CD4-positive, alpha-beta T cell treated with Interleukin-2 at 100 ng/mL for 4 hours (primary cell): Measurements from ENCODE around the gene GRB2.
"Not testable (repeated sequence)": the region's sequence is repeated elsewhere in the genome, so short reads cannot be mapped to it uniquely, and the experiment has no call there.

Experiments used
- DNase-seq: peaks from one replicate; pipeline ENCODE4 v3.0.0-alpha.2; 2020; ENCODE audit warnings: low spot score

The GRB2 gene

DNA sequence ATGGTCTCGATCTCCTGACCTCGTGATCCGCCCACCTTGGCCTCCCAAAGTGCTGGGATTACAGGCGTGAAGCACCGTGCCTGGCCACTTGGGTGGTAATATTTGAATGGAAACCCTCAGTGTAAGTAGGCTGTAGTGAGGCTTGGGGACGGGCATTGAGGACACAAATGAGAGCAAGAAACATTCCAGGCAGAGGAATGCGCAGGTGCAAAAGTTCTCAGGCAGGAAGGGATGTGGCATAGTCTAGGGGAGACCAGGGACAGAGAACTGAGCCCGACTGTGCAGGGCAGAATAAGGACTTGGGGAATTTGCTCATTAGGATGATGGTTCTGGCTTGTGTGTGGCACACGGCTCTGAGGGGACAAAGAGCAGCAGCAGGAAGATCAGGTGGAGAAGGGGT is 54.8 kb downstream of the GRB2 start:
- DNase-seq, result no peak

DNA sequence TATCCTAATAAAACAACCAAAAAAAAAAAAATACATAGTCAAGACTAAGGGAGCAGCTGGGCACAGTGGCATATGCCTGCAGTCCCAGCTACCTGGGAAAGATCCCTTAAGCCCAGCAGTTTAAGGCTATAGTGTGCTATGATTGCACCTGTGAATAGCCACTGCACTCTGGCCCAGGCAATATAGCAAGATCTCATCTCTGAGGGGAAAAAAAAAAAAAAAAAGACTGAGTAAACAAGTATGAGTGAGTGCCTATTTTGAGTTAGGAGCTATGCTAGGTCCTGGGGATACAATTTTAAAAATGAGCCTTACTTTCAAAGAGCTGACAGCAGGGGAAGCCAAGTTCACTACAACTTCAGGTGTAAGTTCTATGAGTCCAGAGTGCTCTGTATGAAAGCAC is 55.4 kb downstream of the GRB2 start:
- DNase-seq, result no peak

DNA sequence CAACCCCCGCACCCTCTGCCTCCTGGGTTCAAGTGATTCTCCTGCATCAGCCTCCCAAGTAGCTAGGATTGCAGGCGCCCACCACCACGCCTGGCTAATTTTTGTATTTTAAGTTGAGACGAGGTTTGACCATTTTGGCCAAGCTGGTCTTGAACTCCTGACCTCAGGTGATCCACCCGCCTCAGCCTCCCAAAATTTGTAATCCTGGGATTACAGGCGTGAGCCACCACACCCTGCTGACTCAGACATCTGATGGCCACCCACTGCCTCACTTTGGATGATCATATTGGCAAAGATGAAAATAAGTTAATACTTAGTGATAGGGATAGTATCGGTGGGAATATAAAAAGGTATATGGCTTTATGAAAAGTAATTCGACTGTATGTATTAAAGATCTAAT is 55.9 kb downstream of the GRB2 start:
- no peak for DNase-seq

DNA sequence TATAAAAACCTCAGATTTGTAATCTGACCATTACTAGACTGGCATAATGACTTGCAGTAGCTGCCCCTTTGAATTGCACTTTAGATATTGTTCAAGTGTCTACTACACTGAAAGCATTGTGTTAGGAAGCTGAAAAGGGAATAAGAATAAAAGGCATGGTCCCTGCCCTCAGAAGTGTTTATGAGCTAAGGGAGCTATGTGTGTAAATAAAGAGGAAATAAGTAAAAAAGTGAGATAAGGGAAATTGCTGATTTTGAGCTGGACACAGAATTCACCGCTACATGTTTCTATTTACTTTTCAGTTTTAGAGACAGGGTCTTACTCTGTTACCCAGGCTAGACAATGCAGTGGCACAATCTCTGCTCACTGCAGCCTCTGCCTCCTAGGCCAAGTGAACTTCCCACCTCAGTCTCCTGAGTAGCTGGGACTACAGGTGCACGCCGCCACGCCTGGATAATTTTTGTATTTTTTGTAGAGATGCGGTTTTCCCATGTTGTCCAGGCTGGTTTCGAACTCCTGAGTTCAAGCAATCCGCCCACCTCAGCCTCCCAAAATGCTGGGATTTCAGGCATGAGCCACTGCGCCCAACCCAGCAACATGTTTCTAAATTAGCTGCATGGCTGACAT is 57.0 kb downstream of the GRB2 start:
- DNase-seq, result no peak

DNA sequence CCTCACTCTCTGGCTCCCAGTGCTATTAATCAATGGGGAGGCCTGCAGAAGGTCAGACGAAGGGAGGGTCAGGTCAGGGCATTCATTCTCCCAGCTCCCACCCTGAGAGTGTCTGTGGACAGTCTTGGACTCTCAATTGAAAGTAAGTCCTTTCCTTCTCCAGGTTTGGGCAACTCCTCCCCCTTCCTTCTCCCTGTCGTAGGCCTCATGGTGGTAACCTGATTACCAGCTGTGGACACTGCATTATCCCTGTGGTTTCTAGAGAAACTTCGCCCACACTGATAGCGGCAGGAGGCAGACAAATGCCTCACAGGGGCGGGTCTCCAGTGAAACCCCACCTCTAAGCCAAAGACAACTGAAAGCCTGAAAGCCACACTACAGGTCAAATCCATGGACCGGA is 58.6 kb downstream of the GRB2 start:
- no peak for DNase-seq

DNA sequence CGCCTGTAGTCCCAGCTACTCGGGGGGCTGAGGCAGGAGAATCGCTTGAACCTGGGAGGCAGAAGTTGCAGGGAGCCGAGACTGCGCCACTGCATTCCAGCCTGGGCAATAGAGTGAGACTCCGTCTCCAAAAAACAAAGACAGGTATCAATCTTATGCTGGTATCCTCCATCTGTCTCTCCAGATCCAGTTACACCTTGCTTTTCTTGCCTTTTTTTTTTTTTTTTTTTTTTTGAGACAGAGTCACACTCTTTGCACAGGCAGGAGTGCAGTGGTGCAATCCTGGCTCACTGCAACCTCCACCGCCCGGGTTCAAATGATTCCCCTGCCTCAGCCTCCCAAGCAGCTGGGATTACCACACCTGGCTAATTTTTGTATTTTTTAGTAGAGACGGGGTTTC is 59.1 kb downstream of the GRB2 start:
- DNase-seq, result not testable (repeated sequence)

DNA sequence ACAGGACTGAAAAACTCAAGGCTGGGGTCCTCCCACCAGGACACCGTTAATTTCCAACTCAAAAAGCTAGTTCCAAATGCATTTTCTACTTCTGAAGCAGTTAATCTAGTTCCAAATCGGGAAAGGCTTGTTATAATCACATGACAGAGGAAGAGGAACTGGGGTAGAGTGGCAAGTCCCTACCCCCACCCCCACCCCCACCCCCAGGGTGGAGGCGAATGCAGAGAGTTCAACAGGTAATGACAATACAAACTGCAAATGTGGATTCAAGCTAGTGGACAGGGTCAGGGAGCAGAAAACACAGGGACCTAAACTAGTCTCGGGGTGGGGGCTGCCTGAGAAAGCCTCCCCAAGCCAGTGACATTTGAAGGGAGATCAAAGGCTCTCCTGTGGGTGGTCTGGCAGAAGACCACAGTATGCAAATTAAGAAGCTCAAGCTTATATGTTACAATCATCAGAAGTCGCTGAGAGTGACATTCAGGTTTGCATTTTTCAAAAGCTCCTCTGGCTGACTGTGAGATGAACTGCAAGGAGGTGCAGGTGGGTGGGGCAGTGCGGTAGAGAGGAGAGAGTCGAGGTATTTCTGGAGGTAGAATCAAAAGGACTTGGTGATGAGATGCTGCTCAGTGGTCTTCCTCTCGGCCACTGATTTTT is 59.8 kb downstream of the GRB2 start:
- DNase-seq, result peak; percentile 28

DNA sequence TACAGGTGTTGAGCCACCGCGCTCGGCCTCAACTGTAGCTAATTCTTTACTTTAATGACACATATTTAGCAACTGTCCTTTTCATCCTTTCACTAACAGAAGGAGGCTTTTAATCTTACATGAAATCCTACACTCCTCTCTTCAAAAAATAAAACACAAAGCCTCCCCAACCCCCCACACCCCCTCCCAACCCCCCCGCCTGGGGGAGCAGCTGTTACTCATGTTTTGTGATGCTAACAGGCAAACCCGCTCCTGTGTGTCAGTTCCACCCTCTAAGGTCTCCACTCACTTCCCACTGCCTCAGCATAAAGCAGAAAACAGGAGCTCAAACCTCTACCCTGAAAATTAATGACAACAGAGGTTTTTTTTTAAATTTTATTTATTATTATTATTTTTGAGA is 60.8 kb downstream of the GRB2 start:
- peak; percentile 37 for DNase-seq

DNA sequence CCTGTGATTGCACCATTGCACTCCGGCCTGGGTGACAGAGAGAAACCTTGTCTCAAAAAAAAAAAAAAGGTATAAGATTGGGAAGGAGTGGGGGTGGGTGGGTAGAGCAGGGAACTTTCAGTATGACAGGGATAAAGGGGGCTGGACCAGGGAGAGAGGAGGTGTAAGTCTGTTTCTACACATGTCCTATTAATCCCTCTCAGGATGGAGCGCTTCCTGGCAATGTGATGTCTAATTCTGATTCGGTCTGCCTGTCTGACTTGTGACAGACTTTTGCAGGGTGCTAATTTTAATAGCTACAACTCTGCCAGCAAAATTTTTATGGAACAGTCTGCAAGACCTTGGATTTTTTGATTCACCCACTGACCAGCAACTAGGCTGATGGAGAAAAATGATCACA is 62.5 kb downstream of the GRB2 start:
- DNase-seq, result no peak

DNA sequence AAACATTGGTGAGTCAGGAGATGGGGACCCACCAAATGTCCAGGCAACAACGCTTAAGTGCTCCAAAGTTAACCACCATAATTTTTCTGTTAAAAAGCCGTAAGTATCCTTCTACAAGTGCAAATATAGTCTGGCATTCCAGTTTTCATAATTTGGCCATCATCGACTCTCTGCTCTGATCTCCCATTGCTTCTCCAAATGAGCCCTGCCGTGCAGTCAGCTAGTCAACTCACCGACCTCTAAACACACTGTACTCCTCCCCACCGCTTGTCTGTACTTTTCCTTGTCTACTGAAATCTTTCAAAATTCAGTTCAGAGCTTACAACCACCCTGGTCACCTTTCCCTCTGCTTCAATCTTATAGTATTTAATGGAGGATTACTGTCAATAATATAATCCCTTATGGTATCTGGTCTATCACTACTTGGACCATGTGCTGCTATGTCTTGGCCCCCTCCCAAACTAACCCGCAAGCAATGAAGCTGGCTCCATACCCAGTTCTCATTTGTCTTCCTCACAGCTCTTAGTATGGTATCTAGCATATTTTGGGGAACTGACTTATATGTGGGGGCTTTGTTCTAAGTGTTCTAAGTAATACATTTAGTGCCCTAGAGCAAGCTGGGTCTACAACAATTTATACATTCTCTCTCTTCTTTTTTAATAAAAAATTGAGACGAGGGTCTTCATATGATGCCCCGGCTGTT is 63.5 kb downstream of the GRB2 start:
- no peak for DNase-seq

DNA sequence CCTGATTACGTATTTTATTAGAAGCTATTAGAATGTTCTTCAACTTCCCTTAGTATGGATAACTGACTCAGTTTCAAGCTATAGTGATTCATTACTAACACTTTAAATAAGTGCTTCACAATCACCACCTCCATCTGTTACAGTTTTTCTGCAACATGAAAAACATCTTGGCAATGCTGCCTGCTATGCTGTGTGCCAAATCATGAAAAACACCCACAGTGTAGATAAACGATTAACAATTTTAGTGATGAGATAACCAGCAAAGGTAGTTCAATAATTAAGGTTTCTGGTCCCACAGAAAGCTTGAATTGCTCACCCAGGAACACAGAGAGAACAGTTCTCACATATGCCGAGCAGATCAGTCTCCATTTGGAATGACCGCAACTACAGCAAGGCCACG is 64.8 kb downstream of the GRB2 start:
- no peak for DNase-seq

DNA sequence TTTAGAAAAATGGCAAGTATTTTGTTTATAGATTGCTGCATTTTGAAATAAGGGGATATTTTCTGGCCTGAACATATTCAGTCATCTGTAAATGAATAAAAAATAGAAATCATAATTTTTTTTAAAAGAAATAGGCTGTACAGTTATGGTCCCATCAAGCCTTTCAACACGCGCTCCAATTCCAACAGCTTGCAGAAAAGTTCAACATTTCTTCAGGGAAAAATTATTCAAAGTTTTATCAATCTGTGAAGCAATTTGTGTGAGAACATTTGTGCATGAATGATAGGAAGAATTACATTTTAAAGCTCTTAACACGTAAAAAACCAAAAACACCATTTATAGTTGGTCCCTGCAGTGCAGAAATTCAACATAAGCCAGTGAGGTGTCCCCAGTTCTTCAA is 65.5 kb downstream of the GRB2 start:
- no peak for DNase-seq

DNA sequence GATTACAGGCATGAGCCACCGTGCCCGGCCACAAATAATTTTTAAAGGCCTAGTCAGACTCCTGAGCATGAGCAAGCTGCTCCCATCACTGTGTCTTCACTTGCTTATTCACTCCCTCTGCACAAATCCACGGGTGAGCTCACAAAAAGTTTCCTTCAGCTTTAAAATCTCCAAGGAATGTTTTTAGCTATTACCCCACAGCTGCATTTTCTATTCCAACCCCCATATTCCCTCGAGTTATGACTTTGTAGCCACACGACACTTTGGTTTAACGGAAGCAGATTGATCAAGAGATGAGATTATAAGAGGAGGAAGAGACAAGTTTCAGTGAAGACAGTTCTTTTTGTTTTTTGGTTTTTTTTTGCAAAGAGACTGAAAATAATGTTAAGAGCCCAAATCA is 67.1 kb downstream of the GRB2 start:
- peak; percentile 17 for DNase-seq

DNA sequence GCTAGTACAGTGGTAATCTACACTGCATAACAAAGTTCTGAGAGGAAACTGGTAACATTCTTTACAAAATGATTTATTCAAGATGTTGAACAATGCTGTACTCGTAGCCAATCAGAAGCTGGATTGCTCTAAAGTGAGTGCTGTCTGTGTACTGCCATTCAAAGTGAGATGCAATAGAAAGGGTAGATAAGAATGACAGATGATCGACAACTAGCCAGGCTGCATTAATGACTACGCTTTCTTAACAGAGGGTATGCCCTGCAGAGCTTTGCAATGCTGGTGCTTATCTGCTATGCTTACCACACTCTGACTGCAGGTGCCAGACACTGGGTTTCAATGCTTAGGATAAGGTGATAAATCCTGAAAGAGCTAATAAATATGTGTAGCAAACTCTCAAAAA is 70.2 kb downstream of the GRB2 start:
- no peak for DNase-seq

DNA sequence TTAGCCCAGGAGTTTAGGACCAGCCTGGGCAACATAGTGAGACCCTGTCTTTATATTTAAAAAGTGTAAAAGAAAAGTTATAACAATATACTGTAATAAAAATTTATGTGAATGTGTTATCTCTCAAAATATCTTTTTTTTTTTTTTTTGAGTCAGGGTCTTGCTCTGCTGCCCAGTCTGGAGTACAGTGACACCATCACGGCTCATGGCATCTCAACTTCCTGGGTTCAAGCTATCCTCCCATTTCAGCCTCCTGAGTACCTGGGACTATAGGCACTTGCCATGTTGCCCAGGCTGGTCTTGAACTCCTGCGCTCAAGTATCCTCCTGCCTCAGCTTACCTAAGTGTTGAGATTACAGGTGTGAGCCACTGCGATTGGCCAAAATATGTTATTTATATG is 70.8 kb downstream of the GRB2 start:
- DNase-seq, result no peak

DNA sequence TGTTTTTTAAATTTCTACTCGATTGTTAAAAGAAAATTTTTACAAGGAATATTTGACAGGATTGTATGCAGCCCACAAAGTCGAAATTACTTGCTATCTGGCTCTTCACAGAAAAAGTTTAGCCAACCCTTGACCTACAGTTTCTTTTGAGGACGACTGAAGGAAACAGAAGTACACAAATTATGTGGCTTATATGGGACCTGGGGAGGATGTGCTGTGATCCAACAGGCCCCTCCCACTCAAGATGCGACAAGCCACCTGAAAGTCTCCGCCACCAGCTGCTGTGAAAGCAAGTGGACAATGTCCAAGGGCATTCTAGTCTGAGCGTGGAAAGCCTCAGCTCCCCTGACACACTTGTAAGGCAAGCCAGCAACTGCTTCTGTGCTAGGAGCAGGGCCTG is 73.8 kb downstream of the GRB2 start:
- DNase-seq, result no peak

DNA sequence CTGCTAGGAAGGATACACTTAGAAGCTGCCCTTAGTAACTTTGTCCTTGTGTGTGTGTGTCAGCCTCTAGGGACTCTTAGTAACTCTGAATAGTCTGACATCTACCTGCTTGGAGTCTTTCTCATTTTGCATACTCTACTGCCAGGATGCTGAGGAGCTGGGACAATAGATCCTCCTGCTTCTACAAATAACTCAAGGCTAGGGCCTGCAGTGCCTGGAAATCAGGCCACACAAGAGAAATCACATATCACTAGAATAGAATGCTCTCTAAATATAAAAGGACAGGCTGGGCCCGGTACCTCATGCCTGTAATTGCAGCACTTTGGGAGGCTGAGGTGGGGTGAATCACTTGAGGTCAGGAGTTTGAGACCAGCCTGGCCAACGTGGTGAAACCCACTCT is 77.7 kb downstream of the GRB2 start:
- DNase-seq, result no peak

DNA sequence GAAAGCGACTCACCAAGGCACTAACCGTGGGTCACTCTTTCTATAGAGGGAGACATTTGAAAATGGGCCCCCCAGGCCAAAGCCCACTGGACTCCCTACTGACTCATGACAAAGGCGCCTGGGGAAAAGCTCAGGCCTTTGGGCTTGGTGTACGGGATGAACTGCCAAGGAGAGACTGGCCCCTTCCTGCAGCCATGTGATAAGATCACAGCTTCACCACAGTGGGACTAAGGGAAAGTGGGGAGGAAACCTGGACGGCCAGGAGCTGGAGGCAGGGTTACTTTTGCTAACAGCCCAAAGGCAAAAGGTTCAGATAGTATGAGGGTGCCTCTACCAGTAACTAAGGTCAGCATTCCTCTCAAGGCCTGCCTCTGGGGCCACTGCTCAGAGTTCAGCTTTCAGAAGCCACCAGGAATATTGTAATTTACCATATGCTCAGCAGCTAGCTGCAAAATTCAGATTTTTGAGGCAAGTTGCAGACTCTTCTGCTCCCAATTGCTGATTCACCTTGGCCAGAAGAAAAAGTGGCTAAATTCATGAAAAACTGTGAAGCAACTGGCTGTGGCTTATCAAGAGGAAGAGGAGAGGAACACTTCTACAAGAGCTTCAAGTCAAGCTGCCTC is 79.1 kb downstream of the GRB2 start:
- no peak for DNase-seq

DNA sequence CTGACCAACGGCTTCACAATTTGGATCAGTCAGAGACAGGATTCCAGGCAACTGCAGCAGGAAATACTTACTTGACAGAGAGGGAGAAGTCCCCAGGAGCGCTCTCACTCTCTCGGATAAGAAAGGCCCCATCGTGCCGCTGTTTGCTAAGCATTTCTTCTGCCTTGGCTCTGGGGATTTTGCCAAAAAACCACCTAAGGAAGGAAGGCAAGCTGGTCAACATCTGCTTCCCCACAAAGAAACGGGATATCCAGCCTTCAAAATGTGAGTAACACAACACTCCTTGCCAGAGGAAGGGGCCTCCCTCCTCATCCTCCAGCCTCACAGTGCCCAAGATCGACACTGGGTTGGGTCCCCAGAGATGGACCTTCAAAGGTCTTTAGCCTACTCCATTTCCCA is 79.7 kb downstream of the GRB2 start:
- no peak for DNase-seq

DNA sequence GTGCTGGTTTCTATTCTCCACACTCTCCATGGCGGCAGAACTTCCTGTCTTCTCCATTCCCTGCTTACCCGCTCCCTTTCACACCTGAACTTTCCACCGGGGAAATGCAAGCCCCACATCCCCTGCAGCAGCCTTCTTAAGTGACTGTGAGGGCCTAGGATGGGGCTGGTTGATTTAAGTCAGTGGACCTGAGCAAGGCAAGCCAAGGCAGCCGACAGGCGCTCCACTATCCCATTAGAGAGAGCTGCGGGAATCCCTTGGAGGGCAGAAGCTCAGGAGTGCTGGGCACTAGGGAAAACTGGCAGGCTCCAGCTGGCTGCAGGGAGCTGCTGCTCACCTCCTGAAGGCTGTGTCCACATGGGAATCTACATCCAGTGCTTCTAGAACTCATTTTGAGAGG is 80.1 kb downstream of the GRB2 start:
- no peak for DNase-seq

DNA sequence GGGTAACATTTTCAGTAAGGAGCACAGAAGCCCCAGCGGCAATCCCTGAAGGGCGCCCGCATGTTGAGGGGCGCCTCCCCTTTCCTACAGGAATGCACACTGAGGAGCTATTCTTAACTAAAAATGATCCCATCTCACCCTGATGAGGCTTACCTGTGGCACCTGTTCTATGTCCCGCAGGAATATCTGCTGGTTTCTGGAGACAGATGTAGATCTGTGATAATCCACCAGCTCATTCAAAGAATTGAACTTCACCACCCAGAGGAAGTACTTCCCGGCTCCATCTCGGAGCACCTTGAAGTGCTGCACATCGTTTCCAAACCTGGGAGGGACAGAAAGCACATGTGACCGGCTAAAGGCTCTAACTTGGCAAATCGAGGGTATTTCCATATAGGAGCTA is 84.0 kb downstream of the GRB2 start:
- no peak for DNase-seq

DNA sequence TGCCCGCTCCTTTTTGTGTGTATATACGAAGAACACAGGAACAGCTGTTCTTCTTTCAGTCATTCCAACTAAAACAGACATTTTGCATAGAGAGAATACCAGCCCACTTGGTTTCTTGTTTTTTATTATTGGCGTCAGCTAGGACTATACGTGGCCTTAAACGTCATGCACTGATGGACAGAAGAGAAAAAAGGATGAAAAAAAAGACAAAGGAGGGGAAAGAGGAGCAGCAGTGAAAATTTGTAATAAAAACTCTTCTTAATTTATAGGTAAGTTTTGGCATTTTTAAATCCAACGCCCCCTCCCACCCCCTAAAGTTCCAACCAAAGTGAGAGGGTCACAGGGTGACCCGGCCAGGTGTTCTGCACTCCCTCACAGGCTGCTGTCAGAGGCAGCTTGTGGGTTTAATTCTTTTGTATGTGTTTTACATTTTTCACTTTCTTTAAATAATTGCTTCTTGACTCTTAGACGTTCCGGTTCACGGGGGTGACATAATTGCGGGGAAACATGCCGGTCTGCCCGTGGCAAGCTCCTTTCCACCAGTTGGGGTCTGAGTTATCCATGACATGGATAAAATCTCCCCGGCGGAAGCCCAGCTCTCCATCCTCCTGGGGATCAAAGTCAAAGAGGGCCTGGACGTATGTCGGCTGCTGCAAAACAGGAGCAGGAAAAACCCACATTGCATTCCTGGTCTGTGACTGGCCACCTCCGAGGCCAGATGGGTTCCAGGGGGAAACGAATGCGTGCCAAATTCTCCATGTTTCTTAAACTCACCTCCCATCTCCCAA is 85.4 kb downstream of the GRB2 start:
- no peak for DNase-seq
